ENCODE results near the gene CELF2.

GRCh38 chr10:11324761-11325321, 307.2 kb downstream of the CELF2 start:
- TF ChIP-seq EZH2 (IDR thresholded peaks at IDR 0.05; ENCODE audit: insufficient read depth, poor library complexity, severe bottlenecking) (no peak), EZH2phosphoT487 (IDR thresholded peaks at IDR 0.05; ENCODE audit: insufficient read depth, low read depth) (no peak)

Measured in GM23248 (cell line).